WTC11 (cell line): ENCODE results near the gene DMKN. TPM values are rescaled to one million over a fixed set of nuclear protein-coding genes. Genes with fewer than 3 reads are reported as not detected.

Experiments used
- ATAC-seq: fragments of 200-7000 bp; cut with Tn5 transposase; 2 replicates; pipeline ENCODE4 v1.10.0; 2021; ENCODE audit warnings: mild to moderate bottlenecking, moderate library complexity
- CTCF ChIA-PET: fragments of 300-600 bp; sonication (Branson Sonifier 250); formaldehyde crosslinking; loops from one replicate; lab custom pipeline; 2021; ENCODE audit warnings: antibody characterized with exemption; lab: Charles Lee
- POLR2A ChIA-PET: fragments of 350-600 bp; sonication (Branson Sonifier 250); formaldehyde crosslinking; loops from one replicate; lab custom pipeline; 2021; ENCODE audit warnings: antibody characterized with exemption; lab: Charles Lee
- DNase-seq: peaks from one replicate; pipeline ENCODE4 v3.0.0; 2021; ENCODE audit warnings: low spot score
- H3K27ac Mint-ChIP-seq: 2 replicates; pipeline ENCODE4 v1.8.0; 2021; ENCODE audit warnings: mixed read lengths
- H3K27me3 Mint-ChIP-seq: 2 replicates; pipeline ENCODE4 v1.8.0; 2021; ENCODE audit warnings: low read depth, mild to moderate bottlenecking, moderate library complexity, mixed read lengths
- H3K36me3 Mint-ChIP-seq: 2 replicates; pipeline ENCODE4 v1.8.0; 2021; ENCODE audit warnings: mixed read lengths
- H3K4me1 Mint-ChIP-seq: 2 replicates; pipeline ENCODE4 v1.8.0; 2022; ENCODE audit warnings: mixed read lengths
- H3K4me3 Mint-ChIP-seq: 2 replicates; pipeline ENCODE4 v1.8.0; 2021; ENCODE audit warnings: mild to moderate bottlenecking, moderate library complexity, mixed read lengths
- H3K9me3 Mint-ChIP-seq: 2 replicates; pipeline ENCODE4 v1.8.0; 2021; ENCODE audit warnings: mixed read lengths
- ELF4 ChIP-seq: sonication (generic); formaldehyde crosslinking; IDR thresholded peaks from 2 replicates; pipeline ENCODE4 v1.8.1; 2022; ENCODE audit warnings: low read depth, mild to moderate bottlenecking, moderate library complexity, missing genetic modification reagents
- GRHL2 ChIP-seq: fragments of 250-450 bp; sonication (Bioruptor Pico); IDR thresholded peaks from 2 replicates; pipeline ENCODE4 v1.8.0; 2022; ENCODE audit warnings: mild to moderate bottlenecking, moderate library complexity; ENCODE audit not compliant: insufficient replicate concordance, severe bottlenecking
- KAT7 ChIP-seq: sonication (generic); formaldehyde crosslinking; IDR thresholded peaks from 2 replicates; pipeline ENCODE4 v1.8.1; 2023; ENCODE audit warnings: missing genetic modification reagents, mild to moderate bottlenecking, borderline replicate concordance
- PRRX2 ChIP-seq: fragments of 250-450 bp; sonication (Bioruptor Pico); IDR thresholded peaks from 2 replicates; pipeline ENCODE4 v1.8.0; 2021; ENCODE audit warnings: mild to moderate bottlenecking
- RORB ChIP-seq: fragments of 250-450 bp; sonication (Bioruptor Pico); IDR thresholded peaks from 2 replicates; pipeline ENCODE4 v1.9.0; 2021; ENCODE audit warnings: mild to moderate bottlenecking
- SMAD3 ChIP-seq: sonication (generic); formaldehyde crosslinking; IDR thresholded peaks from 2 replicates; pipeline ENCODE4 v1.8.0; 2022; ENCODE audit warnings: missing genetic modification reagents, mild to moderate bottlenecking, borderline replicate concordance
- ZBTB21 ChIP-seq: sonication (generic); formaldehyde crosslinking; IDR thresholded peaks from 2 replicates; pipeline ENCODE4 v1.8.1; 2023; ENCODE audit warnings: mild to moderate bottlenecking, missing genetic modification reagents, borderline replicate concordance
- ZNF138 ChIP-seq: sonication (generic); formaldehyde crosslinking; conservative IDR thresholded peaks from 2 replicates; pipeline ENCODE4 v1.8.1; 2022; ENCODE audit warnings: mild to moderate bottlenecking, moderate library complexity, missing genetic modification reagents
- ZNF232 ChIP-seq: sonication (generic); formaldehyde crosslinking; IDR thresholded peaks from 2 replicates; pipeline ENCODE4 v1.8.0; 2022; ENCODE audit warnings: mild to moderate bottlenecking, missing genetic modification reagents
- ZNF263 ChIP-seq: sonication (generic); formaldehyde crosslinking; IDR thresholded peaks from 2 replicates; pipeline ENCODE4 v1.8.1; 2022; ENCODE audit warnings: low read depth, mild to moderate bottlenecking, moderate library complexity, missing genetic modification reagents
- ZNF317 ChIP-seq: sonication (generic); formaldehyde crosslinking; IDR thresholded peaks from 2 replicates; pipeline ENCODE4 v1.8.1; 2023; ENCODE audit warnings: low read depth, mild to moderate bottlenecking, moderate library complexity, missing genetic modification reagents, borderline replicate concordance
- total RNA-seq: library from RNA; stranded (reverse); gene quantifications from 3 replicates; pipeline ENCODE4 v1.2.3, GENCODE V29; 2021
- TF ChIP-seq, protein P1 (sequence below): fragments of 250-450 bp; sonication (Bioruptor Pico); IDR thresholded peaks from 2 replicates; pipeline ENCODE4 v1.9.0; 2021; ENCODE audit warnings: mild to moderate bottlenecking
- TF ChIP-seq, protein P2 (sequence below): sonication (generic); formaldehyde crosslinking; IDR thresholded peaks from 2 replicates; pipeline ENCODE4 v1.8.1; 2022; ENCODE audit warnings: mild to moderate bottlenecking, moderate library complexity, missing genetic modification reagents
- TF ChIP-seq, protein P3 (sequence below): sonication (generic); formaldehyde crosslinking; IDR thresholded peaks from 2 replicates; pipeline ENCODE4 v1.8.1; 2022; ENCODE audit warnings: low read depth, mild to moderate bottlenecking, moderate library complexity, missing genetic modification reagents, borderline replicate concordance
- TF ChIP-seq, protein P4 (sequence below): fragments of 250-450 bp; sonication (Bioruptor Pico); IDR thresholded peaks from 2 replicates; pipeline ENCODE4 v1.9.0; 2021; ENCODE audit warnings: mild to moderate bottlenecking
- TF ChIP-seq, protein P5 (sequence below): sonication (generic); formaldehyde crosslinking; IDR thresholded peaks from 2 replicates; pipeline ENCODE4 v1.8.1; 2023; ENCODE audit warnings: mild to moderate bottlenecking, missing genetic modification reagents
- TF ChIP-seq, protein P6 (sequence below): sonication (generic); formaldehyde crosslinking; IDR thresholded peaks from 2 replicates; pipeline ENCODE4 v1.8.0; 2022; ENCODE audit warnings: mild to moderate bottlenecking, missing genetic modification reagents
- TF ChIP-seq, protein P7 (sequence below): sonication (generic); formaldehyde crosslinking; IDR thresholded peaks from 2 replicates; pipeline ENCODE4 v1.8.1; 2023; ENCODE audit warnings: mild to moderate bottlenecking, missing genetic modification reagents, borderline replicate concordance

Gene DMKN
- total RNA-seq, 1 experiment from 2014 or later = 285 TPM

DNA sequence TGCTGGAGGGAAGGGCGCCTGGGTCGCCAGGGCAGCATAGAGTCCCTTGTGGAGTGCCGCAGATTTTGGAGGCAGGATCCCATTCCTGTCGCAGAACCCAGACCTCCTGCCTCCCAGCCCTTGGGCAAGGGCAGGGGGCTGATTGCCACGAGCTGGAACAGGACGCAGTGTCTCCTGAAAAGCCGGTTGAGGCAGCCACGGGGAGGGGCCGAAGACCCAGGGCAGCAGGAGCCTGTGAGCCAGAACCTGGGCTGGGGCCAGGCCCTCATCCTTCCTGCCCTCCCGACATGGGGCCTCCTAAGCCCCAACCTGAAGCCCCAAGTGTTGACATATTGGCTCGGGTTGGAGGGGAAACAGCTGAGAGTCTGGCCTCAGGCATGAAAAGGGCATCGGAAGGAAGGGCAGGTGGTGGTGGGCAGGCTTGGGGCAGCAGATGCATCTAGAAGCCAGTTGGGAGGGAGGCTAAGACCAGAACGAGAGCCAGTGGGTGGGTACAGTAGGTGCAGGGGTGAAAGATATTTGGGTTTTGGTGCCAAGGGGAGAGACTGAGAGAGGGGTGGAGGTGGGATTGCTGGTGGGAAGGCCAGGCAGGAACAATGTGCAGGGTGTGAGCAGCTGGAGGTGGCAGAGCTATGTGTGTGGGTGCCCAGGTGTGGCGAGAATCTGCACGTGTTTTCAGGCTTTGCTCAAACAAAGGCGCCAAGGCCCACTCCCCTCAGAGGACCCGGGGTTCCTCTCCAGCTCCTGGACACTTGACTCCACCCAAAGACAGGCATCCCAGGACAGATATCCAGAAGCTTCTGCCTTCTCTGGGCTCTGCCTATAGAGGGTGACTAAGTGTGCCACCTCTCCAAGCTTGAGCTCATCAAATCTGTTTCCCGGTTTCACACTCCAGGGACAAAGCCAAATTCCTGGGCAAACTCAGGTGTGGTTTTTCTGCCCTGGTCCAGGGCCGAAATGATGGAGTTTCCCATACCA lies 16.1 kb upstream of the DMKN start:
- POLR2A ChIA-PET = interaction anchor here (0.5 kb wide), 1 partner anchor 16 kb away, joined by 5 read pairs; the partner anchor contains the start of gene DMKN
- CTCF ChIA-PET = interaction anchor here (0.5 to 1.1 kb wide), 3 partner anchors 16 to 334 kb away, joined by 3 read pairs; partner anchors contain the start of gene DMKN
- H3K9me3 Mint-ChIP-seq = 0 out of 2 replicates have a peak, but pooled peaks cover 4% of the 10 kb centered on the region

More for the DNA sequence above, 16.1 kb upstream of the DMKN start:
- ATAC-seq (no peak), DNase-seq (no peak)
- Mint-ChIP-seq H3K4me3 (no peak overlapping the region), H3K27me3 (peaks cover 36% of the 10 kb centered on the region), H3K36me3 (no peaks in the 10 kb centered on the region), H3K27ac (no peak overlapping the region), H3K4me1 (peaks cover 18% of the 10 kb centered on the region)
- TF ChIP-seq, protein P1, sequence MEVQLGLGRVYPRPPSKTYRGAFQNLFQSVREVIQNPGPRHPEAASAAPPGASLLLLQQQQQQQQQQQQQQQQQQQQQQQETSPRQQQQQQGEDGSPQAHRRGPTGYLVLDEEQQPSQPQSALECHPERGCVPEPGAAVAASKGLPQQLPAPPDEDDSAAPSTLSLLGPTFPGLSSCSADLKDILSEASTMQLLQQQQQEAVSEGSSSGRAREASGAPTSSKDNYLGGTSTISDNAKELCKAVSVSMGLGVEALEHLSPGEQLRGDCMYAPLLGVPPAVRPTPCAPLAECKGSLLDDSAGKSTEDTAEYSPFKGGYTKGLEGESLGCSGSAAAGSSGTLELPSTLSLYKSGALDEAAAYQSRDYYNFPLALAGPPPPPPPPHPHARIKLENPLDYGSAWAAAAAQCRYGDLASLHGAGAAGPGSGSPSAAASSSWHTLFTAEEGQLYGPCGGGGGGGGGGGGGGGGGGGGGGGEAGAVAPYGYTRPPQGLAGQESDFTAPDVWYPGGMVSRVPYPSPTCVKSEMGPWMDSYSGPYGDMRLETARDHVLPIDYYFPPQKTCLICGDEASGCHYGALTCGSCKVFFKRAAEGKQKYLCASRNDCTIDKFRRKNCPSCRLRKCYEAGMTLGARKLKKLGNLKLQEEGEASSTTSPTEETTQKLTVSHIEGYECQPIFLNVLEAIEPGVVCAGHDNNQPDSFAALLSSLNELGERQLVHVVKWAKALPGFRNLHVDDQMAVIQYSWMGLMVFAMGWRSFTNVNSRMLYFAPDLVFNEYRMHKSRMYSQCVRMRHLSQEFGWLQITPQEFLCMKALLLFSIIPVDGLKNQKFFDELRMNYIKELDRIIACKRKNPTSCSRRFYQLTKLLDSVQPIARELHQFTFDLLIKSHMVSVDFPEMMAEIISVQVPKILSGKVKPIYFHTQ = no peak
- no peak for TF ChIP-seq ZNF263 (CRISPR knock-in tag)
- TF ChIP-seq KAT7 (CRISPR knock-in tag) = no peak
- TF ChIP-seq ZBTB21 (CRISPR knock-in tag) = no peak
- TF ChIP-seq ZNF232 = no peak
- TF ChIP-seq, protein P2, sequence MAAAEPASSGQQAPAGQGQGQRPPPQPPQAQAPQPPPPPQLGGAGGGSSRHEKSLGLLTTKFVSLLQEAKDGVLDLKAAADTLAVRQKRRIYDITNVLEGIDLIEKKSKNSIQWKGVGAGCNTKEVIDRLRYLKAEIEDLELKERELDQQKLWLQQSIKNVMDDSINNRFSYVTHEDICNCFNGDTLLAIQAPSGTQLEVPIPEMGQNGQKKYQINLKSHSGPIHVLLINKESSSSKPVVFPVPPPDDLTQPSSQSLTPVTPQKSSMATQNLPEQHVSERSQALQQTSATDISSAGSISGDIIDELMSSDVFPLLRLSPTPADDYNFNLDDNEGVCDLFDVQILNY (CRISPR knock-in tag) = no peak
- TF ChIP-seq GRHL2 (CRISPR knock-in tag) = no peak
- TF ChIP-seq ZNF317 (CRISPR knock-in tag) = no peak
- TF ChIP-seq RORB (CRISPR knock-in tag) = no peak
- no peak for TF ChIP-seq SMAD3 (CRISPR knock-in tag)
- no peak for TF ChIP-seq ZNF138 (CRISPR knock-in tag)
- TF ChIP-seq, protein P3, sequence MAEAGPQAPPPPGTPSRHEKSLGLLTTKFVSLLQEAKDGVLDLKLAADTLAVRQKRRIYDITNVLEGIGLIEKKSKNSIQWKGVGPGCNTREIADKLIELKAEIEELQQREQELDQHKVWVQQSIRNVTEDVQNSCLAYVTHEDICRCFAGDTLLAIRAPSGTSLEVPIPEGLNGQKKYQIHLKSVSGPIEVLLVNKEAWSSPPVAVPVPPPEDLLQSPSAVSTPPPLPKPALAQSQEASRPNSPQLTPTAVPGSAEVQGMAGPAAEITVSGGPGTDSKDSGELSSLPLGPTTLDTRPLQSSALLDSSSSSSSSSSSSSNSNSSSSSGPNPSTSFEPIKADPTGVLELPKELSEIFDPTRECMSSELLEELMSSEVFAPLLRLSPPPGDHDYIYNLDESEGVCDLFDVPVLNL = no peak
- TF ChIP-seq, protein P4, sequence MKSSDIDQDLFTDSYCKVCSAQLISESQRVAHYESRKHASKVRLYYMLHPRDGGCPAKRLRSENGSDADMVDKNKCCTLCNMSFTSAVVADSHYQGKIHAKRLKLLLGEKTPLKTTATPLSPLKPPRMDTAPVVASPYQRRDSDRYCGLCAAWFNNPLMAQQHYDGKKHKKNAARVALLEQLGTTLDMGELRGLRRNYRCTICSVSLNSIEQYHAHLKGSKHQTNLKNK (CRISPR knock-in tag) = no peak
- TF ChIP-seq, protein P5, sequence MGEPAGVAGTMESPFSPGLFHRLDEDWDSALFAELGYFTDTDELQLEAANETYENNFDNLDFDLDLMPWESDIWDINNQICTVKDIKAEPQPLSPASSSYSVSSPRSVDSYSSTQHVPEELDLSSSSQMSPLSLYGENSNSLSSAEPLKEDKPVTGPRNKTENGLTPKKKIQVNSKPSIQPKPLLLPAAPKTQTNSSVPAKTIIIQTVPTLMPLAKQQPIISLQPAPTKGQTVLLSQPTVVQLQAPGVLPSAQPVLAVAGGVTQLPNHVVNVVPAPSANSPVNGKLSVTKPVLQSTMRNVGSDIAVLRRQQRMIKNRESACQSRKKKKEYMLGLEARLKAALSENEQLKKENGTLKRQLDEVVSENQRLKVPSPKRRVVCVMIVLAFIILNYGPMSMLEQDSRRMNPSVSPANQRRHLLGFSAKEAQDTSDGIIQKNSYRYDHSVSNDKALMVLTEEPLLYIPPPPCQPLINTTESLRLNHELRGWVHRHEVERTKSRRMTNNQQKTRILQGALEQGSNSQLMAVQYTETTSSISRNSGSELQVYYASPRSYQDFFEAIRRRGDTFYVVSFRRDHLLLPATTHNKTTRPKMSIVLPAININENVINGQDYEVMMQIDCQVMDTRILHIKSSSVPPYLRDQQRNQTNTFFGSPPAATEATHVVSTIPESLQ (CRISPR knock-in tag) = no peak
- no peak for TF ChIP-seq ELF4
- no peak for TF ChIP-seq PRRX2 (CRISPR knock-in tag)
- TF ChIP-seq, protein P6, sequence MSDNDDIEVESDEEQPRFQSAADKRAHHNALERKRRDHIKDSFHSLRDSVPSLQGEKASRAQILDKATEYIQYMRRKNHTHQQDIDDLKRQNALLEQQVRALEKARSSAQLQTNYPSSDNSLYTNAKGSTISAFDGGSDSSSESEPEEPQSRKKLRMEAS = no peak
- TF ChIP-seq, protein P7, sequence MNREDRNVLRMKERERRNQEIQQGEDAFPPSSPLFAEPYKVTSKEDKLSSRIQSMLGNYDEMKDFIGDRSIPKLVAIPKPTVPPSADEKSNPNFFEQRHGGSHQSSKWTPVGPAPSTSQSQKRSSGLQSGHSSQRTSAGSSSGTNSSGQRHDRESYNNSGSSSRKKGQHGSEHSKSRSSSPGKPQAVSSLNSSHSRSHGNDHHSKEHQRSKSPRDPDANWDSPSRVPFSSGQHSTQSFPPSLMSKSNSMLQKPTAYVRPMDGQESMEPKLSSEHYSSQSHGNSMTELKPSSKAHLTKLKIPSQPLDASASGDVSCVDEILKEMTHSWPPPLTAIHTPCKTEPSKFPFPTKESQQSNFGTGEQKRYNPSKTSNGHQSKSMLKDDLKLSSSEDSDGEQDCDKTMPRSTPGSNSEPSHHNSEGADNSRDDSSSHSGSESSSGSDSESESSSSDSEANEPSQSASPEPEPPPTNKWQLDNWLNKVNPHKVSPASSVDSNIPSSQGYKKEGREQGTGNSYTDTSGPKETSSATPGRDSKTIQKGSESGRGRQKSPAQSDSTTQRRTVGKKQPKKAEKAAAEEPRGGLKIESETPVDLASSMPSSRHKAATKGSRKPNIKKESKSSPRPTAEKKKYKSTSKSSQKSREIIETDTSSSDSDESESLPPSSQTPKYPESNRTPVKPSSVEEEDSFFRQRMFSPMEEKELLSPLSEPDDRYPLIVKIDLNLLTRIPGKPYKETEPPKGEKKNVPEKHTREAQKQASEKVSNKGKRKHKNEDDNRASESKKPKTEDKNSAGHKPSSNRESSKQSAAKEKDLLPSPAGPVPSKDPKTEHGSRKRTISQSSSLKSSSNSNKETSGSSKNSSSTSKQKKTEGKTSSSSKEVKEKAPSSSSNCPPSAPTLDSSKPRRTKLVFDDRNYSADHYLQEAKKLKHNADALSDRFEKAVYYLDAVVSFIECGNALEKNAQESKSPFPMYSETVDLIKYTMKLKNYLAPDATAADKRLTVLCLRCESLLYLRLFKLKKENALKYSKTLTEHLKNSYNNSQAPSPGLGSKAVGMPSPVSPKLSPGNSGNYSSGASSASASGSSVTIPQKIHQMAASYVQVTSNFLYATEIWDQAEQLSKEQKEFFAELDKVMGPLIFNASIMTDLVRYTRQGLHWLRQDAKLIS = no peak
